ENCODE results near the gene VTI1A. TPM values are rescaled to one million over a fixed set of nuclear protein-coding genes. Genes with fewer than 3 reads are reported as not detected.

The VTI1A gene
- total RNA-seq, 1 donor from 2014 or later, result 32.6 TPM

DNA sequence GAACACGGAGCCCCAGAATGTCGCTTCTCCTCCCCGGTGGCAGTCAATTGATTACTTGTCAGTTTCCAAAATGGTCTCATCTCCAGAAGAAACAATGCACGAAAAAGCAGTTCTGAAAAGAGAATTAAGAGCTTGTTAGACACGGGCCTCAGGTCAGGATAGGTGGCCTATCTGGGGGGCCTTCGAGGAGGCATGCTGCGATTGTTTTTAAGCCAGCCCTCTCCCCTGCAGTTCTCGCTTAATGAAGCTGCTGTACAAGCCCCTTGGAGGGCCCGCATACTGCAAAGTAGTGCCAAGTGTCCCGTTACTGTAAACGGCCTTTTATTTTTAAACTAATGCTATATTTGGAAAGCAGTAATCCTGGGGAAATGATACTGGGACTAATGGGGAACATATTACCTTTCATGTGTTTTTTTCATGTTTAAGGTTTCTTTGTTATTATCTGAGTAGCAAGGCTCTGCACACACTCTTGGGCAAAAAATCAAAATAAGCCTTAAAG, 388.3 kb downstream of the VTI1A start:
- no peak for DNase-seq (ENCODE audit: extremely low spot score, unreplicated experiment)
- TF ChIP-seq, protein P1, sequence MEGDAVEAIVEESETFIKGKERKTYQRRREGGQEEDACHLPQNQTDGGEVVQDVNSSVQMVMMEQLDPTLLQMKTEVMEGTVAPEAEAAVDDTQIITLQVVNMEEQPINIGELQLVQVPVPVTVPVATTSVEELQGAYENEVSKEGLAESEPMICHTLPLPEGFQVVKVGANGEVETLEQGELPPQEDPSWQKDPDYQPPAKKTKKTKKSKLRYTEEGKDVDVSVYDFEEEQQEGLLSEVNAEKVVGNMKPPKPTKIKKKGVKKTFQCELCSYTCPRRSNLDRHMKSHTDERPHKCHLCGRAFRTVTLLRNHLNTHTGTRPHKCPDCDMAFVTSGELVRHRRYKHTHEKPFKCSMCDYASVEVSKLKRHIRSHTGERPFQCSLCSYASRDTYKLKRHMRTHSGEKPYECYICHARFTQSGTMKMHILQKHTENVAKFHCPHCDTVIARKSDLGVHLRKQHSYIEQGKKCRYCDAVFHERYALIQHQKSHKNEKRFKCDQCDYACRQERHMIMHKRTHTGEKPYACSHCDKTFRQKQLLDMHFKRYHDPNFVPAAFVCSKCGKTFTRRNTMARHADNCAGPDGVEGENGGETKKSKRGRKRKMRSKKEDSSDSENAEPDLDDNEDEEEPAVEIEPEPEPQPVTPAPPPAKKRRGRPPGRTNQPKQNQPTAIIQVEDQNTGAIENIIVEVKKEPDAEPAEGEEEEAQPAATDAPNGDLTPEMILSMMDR (conservative IDR thresholded peaks at IDR 0.05), result no peak
- H3K4me1 Mint-ChIP-seq (ENCODE audit: unreplicated experiment), result peaks cover 43% of the 10 kb centered on the region
- peaks cover 10% of the 10 kb centered on the region for H3K27me3 Mint-ChIP-seq
- H3K9me3 Mint-ChIP-seq, result no peaks in the 10 kb centered on the region
- peak overlapping the region; percentile 20 for H3K4me3 Mint-ChIP-seq
- peaks cover 6% of the 10 kb centered on the region for H3K36me3 Mint-ChIP-seq
- no peak overlapping the region for H3K27ac Mint-ChIP-seq

DNA sequence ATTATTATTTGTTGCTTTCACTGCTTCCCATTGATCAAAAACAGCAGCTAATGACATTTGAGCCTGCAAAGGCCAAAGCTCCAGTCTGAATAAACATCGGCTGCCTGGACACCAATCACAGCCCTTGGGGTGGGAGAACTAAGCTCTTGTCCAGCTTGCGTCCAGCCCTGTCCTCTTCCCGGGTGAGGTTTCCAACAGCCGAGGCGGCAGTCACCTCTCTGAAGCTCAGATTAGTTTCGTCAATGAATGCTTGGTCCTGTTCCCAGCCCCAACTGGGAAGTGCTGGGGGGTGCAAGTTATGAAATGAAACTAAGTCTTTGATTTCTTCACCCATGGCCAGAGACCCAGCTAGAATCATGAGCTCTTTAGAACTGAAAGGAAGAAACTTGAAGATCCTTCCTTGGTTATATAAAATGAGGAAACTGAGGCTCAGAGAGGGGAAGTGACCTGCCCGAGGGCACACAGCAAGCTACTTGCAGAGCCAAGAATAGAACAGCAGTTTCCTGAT, 389.0 kb downstream of the VTI1A start:
- no peak for DNase-seq (ENCODE audit: extremely low spot score, unreplicated experiment)
- Mint-ChIP-seq H3K4me1 (ENCODE audit: unreplicated experiment) (peaks cover 43% of the 10 kb centered on the region), H3K27ac (no peak overlapping the region), H3K27me3 (peaks cover 12% of the 10 kb centered on the region), H3K9me3 (no peaks in the 10 kb centered on the region), H3K36me3 (peaks cover 6% of the 10 kb centered on the region), H3K4me3 (no peak overlapping the region)
- TF ChIP-seq, protein P1 (conservative IDR thresholded peaks at IDR 0.05), result no peak

GRCh38 chr10:112838784-112839481, 391.9 kb downstream of the VTI1A start:
- Mint-ChIP-seq H3K4me3 (no peak overlapping the region), H3K36me3 (no peaks in the 10 kb centered on the region), H3K27me3 (peaks cover 2% of the 10 kb centered on the region), H3K27ac (no peak overlapping the region), H3K4me1 (ENCODE audit: unreplicated experiment) (peaks cover 40% of the 10 kb centered on the region), H3K9me3 (no peaks in the 10 kb centered on the region)
- TF ChIP-seq, protein P1 (conservative IDR thresholded peaks at IDR 0.05), result no peak
- no peak for DNase-seq (ENCODE audit: extremely low spot score, unreplicated experiment)

- H3K4me1 Mint-ChIP-seq (ENCODE audit: unreplicated experiment), result peaks cover 30% of the 10 kb centered on the region
- H3K4me3 Mint-ChIP-seq, result no peak overlapping the region
- peaks cover 2% of the 10 kb centered on the region for H3K27me3 Mint-ChIP-seq
- no peak overlapping the region for H3K27ac Mint-ChIP-seq
- DNase-seq (ENCODE audit: extremely low spot score, unreplicated experiment), result no peak
- no peaks in the 10 kb centered on the region for H3K36me3 Mint-ChIP-seq
- no peaks in the 10 kb centered on the region for H3K9me3 Mint-ChIP-seq
- TF ChIP-seq, protein P1 (conservative IDR thresholded peaks at IDR 0.05), result no peak
Observed at GRCh38 chr10:112839928-112840654, 393.1 kb downstream of the VTI1A start.

- TF ChIP-seq, protein P1 (conservative IDR thresholded peaks at IDR 0.05), result no peak
- Mint-ChIP-seq H3K27me3 (peaks cover 2% of the 10 kb centered on the region), H3K4me1 (ENCODE audit: unreplicated experiment) (peaks cover 18% of the 10 kb centered on the region), H3K27ac (no peak overlapping the region), H3K36me3 (no peaks in the 10 kb centered on the region), H3K4me3 (no peak overlapping the region), H3K9me3 (peaks cover 5% of the 10 kb centered on the region)
- no peak for DNase-seq (ENCODE audit: extremely low spot score, unreplicated experiment)
Observed at GRCh38 chr10:112841549-112841948, 394.5 kb downstream of the VTI1A start.
